A549 (cell line): ENCODE data around the gene PTPDC1.

Source experiments
- ESRRA ChIP-seq: fragments of 150-350 bp; IDR thresholded peaks from 2 replicates; pipeline ENCODE4 v1.6.1; 2014; ENCODE audit warnings: mild to moderate bottlenecking, low read length, borderline replicate concordance
- KDM1A ChIP-seq: fragments of 200-600 bp; sonication (generic); IDR thresholded peaks from 2 replicates; pipeline ENCODE4 v1.6.1; 2016; ENCODE audit warnings: low read depth, mild to moderate bottlenecking
- MAFK ChIP-seq: fragments of 450-650 bp; IDR thresholded peaks from 2 replicates; pipeline ENCODE4 v1.6.1; 2014; ENCODE audit not compliant: partially characterized antibody
- POLR2A ChIP-seq: IDR thresholded peaks from 2 replicates; pipeline ENCODE4 v1.6.1; 2012; ENCODE audit warnings: mild to moderate bottlenecking, low read length
- RFX5 ChIP-seq: fragments of 450-650 bp; IDR thresholded peaks from 2 replicates; pipeline ENCODE4 v1.7.1; 2014; ENCODE audit warnings: antibody characterized with exemption, mild to moderate bottlenecking, moderate library complexity
- USF2 ChIP-seq: fragments of 450-650 bp; IDR thresholded peaks from 2 replicates; pipeline ENCODE4 v1.6.1; 2014; ENCODE audit warnings: antibody characterized with exemption
- ZSCAN20 ChIP-seq: fragments of 250-450 bp; sonication (Bioruptor Pico); IDR thresholded peaks from 2 replicates; pipeline ENCODE4 v1.8.0; 2022; ENCODE audit warnings: mild to moderate bottlenecking, moderate library complexity
- TF ChIP-seq, protein P1 (sequence below): IDR thresholded peaks from 2 replicates; pipeline ENCODE4 v1.6.1; 2012
- TF ChIP-seq, protein P2 (sequence below): fragments of >200 bp; sonication (Bioruptor Twin); formaldehyde crosslinking; IDR thresholded peaks from 3 replicates; pipeline ENCODE4 v1.5.1; 2016
- TF ChIP-seq, protein P3 (sequence below): fragments of >200 bp; sonication (Bioruptor Twin); formaldehyde crosslinking; IDR thresholded peaks from 3 replicates; pipeline ENCODE4 v1.6.1; 2016

GRCh38 chr9:94140418-94140780 is 56.1 kb downstream of the PTPDC1 start:
- TF ChIP-seq ZSCAN20 (CRISPR knock-in tag), result no peak
- TF ChIP-seq, protein P1, sequence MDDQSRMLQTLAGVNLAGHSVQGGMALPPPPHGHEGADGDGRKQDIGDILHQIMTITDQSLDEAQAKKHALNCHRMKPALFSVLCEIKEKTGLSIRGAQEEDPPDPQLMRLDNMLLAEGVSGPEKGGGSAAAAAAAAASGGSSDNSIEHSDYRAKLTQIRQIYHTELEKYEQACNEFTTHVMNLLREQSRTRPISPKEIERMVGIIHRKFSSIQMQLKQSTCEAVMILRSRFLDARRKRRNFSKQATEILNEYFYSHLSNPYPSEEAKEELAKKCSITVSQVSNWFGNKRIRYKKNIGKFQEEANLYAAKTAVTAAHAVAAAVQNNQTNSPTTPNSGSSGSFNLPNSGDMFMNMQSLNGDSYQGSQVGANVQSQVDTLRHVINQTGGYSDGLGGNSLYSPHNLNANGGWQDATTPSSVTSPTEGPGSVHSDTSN, result no peak
- TF ChIP-seq MAFK, result no peak
- TF ChIP-seq, protein P2, sequence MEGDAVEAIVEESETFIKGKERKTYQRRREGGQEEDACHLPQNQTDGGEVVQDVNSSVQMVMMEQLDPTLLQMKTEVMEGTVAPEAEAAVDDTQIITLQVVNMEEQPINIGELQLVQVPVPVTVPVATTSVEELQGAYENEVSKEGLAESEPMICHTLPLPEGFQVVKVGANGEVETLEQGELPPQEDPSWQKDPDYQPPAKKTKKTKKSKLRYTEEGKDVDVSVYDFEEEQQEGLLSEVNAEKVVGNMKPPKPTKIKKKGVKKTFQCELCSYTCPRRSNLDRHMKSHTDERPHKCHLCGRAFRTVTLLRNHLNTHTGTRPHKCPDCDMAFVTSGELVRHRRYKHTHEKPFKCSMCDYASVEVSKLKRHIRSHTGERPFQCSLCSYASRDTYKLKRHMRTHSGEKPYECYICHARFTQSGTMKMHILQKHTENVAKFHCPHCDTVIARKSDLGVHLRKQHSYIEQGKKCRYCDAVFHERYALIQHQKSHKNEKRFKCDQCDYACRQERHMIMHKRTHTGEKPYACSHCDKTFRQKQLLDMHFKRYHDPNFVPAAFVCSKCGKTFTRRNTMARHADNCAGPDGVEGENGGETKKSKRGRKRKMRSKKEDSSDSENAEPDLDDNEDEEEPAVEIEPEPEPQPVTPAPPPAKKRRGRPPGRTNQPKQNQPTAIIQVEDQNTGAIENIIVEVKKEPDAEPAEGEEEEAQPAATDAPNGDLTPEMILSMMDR, result no peak
- TF ChIP-seq POLR2A, result no peak
- no peak for TF ChIP-seq KDM1A
- TF ChIP-seq RFX5, result no peak
- TF ChIP-seq, protein P3, sequence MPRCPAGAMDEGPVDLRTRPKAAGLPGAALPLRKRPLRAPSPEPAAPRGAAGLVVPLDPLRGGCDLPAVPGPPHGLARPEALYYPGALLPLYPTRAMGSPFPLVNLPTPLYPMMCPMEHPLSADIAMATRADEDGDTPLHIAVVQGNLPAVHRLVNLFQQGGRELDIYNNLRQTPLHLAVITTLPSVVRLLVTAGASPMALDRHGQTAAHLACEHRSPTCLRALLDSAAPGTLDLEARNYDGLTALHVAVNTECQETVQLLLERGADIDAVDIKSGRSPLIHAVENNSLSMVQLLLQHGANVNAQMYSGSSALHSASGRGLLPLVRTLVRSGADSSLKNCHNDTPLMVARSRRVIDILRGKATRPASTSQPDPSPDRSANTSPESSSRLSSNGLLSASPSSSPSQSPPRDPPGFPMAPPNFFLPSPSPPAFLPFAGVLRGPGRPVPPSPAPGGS, result no peak
- no peak for TF ChIP-seq ESRRA
- TF ChIP-seq USF2, result no peak
